Upper lobe of right lung (tissue), 1 donor: Measurements from ENCODE around the gene NME9. TPM values are rescaled to one million over a fixed set of nuclear protein-coding genes. Genes with fewer than 3 reads are reported as not detected.

Source experiments
- ATAC-seq: fragments of 200-7000 bp; cut with Tn5 transposase; one replicate; pipeline ENCODE4 v1.9.1; 2020; ENCODE audit warnings: mild to moderate bottlenecking, moderate library complexity
- DNase-seq: peaks from one replicate; pipeline ENCODE4 v3.0.0-alpha.2; 2020
- H3K27ac ChIP-seq: fragments of 200-600 bp; one replicate; pipeline ENCODE4 v1.8.0; 2022
- H3K27me3 ChIP-seq: fragments of 200-600 bp; one replicate; pipeline ENCODE4 v1.8.0; 2022; ENCODE audit warnings: mild to moderate bottlenecking
- H3K36me3 ChIP-seq: fragments of 200-600 bp; one replicate; pipeline ENCODE4 v1.8.0; 2022
- H3K4me1 ChIP-seq: fragments of 200-600 bp; one replicate; pipeline ENCODE4 v1.8.0; 2022
- H3K4me3 ChIP-seq: fragments of 200-600 bp; one replicate; pipeline ENCODE4 v1.8.0; 2022; ENCODE audit warnings: mild to moderate bottlenecking
- H3K9me3 ChIP-seq: fragments of 200-600 bp; one replicate; pipeline ENCODE4 v1.8.0; 2022
- intact Hi-C: fragments of 100-400 bp; cut with DNase I; formaldehyde crosslinking; loops from one replicate; pipeline ENCODE4 v1.11.0; 2022
- total RNA-seq: library from RNA; stranded (reverse); fragmentation: NEBNext Ultra II Directional; extraction: Animal tissue kit (Norgen Biotek cat#: 25700); gene quantifications from one replicate; pipeline ENCODE4 v1.2.1, GENCODE V29; 2021
- TF ChIP-seq, protein P1 (sequence below): fragments of 200-600 bp; IDR thresholded peaks from one replicate; pipeline ENCODE4 v1.8.0; 2022; ENCODE audit warnings: antibody characterized with exemption
- donor health status: DM: no; HTN: yes; CAD: no; lungs with severe emphysema.

The NME9 gene
- total RNA-seq, 1 donor from 2014 or later: not detected

DNA sequence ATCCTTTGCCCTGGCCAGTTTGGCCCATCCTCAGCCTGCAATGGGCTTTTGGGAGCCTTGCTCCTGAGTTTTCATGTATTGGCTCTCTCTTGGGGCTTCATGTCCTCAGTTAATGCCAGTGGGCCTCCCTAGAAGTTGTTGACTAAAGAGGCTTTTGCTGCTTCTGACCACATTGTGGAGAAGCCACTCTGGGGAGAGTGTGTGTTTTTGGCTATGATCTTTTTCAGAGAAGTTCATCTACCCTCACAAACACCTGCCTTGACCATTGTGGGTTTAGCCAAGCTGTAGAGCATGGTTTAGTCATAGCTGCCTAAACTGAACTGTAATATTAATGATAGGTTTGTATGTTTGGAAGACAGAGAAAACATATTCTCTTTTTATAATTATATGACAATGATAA, 24.7 kb upstream of the NME9 start:
- Histone ChIP-seq H3K4me1 (peaks cover 23% of the 10 kb centered on the region), H3K27me3 (no peaks in the 10 kb centered on the region), H3K9me3 (no peaks in the 10 kb centered on the region), H3K27ac (no peak overlapping the region), H3K4me3 (no peak overlapping the region), H3K36me3 (peaks cover 7% of the 10 kb centered on the region)
- no peak for ATAC-seq
- intact Hi-C loops: no loop called here
- TF ChIP-seq, protein P1, sequence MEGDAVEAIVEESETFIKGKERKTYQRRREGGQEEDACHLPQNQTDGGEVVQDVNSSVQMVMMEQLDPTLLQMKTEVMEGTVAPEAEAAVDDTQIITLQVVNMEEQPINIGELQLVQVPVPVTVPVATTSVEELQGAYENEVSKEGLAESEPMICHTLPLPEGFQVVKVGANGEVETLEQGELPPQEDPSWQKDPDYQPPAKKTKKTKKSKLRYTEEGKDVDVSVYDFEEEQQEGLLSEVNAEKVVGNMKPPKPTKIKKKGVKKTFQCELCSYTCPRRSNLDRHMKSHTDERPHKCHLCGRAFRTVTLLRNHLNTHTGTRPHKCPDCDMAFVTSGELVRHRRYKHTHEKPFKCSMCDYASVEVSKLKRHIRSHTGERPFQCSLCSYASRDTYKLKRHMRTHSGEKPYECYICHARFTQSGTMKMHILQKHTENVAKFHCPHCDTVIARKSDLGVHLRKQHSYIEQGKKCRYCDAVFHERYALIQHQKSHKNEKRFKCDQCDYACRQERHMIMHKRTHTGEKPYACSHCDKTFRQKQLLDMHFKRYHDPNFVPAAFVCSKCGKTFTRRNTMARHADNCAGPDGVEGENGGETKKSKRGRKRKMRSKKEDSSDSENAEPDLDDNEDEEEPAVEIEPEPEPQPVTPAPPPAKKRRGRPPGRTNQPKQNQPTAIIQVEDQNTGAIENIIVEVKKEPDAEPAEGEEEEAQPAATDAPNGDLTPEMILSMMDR: no peak
- no peak for DNase-seq

DNA sequence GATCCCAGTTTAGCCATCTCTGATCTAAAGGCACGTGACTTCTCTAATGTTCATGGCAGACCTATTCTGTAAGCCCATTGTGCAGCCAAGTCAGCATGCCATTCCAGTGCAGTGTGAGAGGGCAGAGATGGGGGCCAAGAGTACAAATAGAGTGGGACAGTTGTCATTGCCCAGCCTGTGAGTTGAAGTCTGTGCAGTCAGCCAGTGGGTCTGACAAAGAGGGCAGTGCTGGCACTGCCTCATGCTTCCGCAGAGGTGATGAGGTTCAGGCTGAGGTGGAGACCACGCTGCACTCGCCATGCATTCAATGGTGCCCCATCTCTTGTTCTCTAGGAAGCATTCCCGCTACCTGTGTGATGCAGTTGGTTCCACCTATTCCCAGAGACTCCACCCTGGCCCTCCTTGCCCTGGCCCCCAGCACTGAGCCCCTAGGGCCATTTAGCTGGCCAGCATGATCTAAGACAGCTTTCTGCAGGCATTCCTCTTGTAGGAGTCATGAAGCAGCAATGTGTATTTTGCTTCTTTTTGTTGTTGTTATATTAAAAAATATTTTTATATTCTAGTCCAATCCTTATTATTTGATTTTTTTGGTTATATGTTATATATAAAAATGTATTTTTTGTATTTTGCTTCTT, 22.4 kb upstream of the NME9 start:
- no peaks in the 10 kb centered on the region for H3K9me3 ChIP-seq
- TF ChIP-seq, protein P1: no peak
- DNase-seq: no peak
- intact Hi-C loops: no loop called here
- peaks cover 23% of the 10 kb centered on the region for H3K4me1 ChIP-seq
- no peak overlapping the region for H3K4me3 ChIP-seq
- H3K27ac ChIP-seq: no peak overlapping the region
- ATAC-seq: no peak
- no peaks in the 10 kb centered on the region for H3K27me3 ChIP-seq
- H3K36me3 ChIP-seq: peaks cover 7% of the 10 kb centered on the region

DNA sequence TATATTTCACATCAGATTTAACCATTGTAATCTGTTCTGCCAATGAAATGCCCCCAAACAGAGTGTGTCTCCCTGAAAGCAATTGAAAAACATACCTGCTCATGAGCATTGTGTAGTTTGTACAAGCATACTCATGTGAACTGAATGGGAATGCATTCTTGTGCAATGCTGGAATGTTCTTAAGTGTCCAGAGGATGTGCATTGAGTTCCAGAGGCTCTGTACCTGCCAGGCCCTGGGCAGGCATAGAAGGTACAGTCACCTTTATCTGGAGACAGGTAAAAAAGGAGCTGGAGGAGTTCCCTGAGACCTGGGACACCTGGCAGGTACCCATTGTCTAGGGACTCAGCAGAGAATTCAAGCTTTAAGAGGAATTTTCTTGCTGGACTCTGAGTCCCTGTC, 21.5 kb upstream of the NME9 start:
- H3K4me3 ChIP-seq: no peak overlapping the region
- H3K36me3 ChIP-seq: peaks cover 7% of the 10 kb centered on the region
- H3K4me1 ChIP-seq: peaks cover 23% of the 10 kb centered on the region
- ATAC-seq (peak; percentile 40), DNase-seq (no peak)
- no peaks in the 10 kb centered on the region for H3K27me3 ChIP-seq
- no peak overlapping the region for H3K27ac ChIP-seq
- TF ChIP-seq, protein P1: no peak
- no peaks in the 10 kb centered on the region for H3K9me3 ChIP-seq
- intact Hi-C loops: no loop called here

DNA sequence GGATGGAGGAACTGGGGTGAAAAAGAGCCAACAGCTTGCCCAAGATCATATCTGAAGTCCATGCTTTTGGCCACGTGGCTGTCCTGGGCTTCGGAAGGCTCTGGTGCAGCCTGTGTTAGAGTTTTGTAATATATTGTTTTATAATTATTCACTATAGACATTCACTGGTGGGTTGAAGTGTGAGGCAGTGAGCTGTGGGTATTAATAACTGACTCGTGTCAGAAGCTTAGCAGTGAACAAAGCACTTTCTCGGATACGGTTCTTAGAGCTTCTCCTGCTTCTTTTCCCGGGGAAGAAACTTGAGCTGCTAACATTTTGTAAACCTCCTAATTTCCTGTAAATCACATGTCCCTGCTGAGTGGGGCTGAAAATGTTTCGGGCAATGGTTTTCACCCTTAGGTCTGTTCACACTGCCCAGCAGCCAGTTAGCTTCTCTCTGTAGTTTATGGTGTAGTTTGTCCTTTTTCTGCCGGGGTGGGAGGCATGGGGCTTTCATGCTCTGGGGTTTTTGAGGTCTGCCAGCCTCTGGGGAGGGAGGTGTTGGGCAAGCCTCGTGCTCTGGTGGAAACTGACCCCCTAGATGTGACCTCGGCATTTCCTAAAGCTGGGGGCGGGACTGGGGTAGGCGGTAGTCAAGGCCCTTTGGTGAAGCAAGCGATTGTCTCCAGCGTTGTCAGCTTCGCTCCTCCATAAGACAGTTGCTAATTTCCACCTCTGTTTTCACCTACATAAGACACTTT, 20.4 kb upstream of the NME9 start:
- H3K27ac ChIP-seq: peak overlapping the region; percentile 93
- TF ChIP-seq, protein P1: no peak
- no peaks in the 10 kb centered on the region for H3K9me3 ChIP-seq
- intact Hi-C loops: no loop called here
- no peaks in the 10 kb centered on the region for H3K27me3 ChIP-seq
- DNase-seq: peak; percentile 78
- peak overlapping the region; percentile 78 for H3K4me3 ChIP-seq
- H3K36me3 ChIP-seq: peaks cover 2% of the 10 kb centered on the region
- H3K4me1 ChIP-seq: peaks cover 23% of the 10 kb centered on the region
- ATAC-seq: peak; percentile 11

DNA sequence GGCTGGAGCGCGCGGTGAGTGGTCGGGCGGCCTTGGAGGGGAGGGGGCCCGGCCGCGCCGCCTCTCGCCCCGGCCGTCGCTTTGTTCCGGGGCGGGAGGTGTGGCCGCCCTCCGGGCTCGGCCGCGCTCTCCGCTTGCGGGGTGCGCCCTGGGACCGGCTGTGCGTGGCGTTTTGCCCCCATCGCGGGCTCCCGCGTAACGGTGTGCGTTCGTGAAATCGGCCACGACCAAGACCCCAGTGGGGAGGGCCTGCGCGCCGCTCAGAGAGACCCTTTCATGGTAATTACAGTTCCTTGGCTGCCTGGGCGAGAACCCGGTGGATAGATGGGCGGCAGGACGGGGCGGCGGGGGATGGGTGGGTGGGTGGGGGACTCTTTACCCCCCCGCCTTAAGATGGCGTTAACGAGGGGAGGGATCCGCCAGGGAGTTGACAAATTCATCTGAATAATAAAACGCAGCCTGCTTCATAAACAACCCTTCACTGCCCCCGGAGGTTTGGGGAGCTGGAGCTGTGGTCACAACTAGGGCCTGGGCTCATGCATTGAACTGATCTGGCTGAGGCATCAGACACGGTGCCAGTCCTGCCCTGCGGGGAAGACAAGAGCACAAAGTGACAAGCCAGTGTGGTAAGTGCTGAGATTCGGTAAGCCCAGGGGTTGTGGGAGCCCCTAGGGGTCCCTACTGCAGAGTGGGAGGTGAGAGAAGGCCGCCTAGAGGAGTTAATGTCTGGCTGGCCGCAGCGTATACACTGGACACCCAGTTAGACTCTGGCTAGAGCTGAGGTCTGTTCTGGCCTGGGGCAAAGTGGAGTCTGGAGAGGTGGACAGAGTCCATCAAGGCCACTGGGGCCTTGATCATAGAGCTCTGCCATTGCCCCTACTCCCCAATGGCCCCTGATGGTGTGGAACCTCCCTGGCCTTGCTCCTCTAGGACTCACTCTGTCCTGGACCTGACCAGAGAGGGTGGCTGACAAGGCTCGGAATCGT, 19.4 kb upstream of the NME9 start:
- ATAC-seq: no peak

More for the DNA sequence above, 19.4 kb upstream of the NME9 start:
- DNase-seq: no peak
- intact Hi-C loops: no loop called here
- H3K27ac ChIP-seq: peak overlapping the region; percentile 93
- no peaks in the 10 kb centered on the region for H3K9me3 ChIP-seq
- H3K4me3 ChIP-seq: peak overlapping the region; percentile 78
- TF ChIP-seq, protein P1: no peak
- H3K4me1 ChIP-seq: peaks cover 23% of the 10 kb centered on the region
- H3K27me3 ChIP-seq: no peaks in the 10 kb centered on the region
- no peaks in the 10 kb centered on the region for H3K36me3 ChIP-seq
